K562 (cell line): ENCODE data around the gene PSMC6. TPM values are rescaled to one million over a fixed set of nuclear protein-coding genes. Genes with fewer than 3 reads are reported as not detected.

ENCODE experiments used
- CBFA2T3 ChIP-seq: fragments of 450-650 bp; IDR thresholded peaks from 2 replicates; pipeline ENCODE4 v1.6.1; 2017
- CCAR2 ChIP-seq: fragments of 200-400 bp; formaldehyde crosslinking; IDR thresholded peaks from 2 replicates; pipeline ENCODE4 v1.6.1; 2017; ENCODE audit warnings: mild to moderate bottlenecking, low read depth, low read length
- FOXK1 ChIP-seq: sonication (generic); formaldehyde crosslinking; IDR thresholded peaks from 2 replicates; pipeline ENCODE4 v1.8.0; 2022; ENCODE audit warnings: missing genetic modification reagents, mild to moderate bottlenecking, borderline replicate concordance
- HMG20B ChIP-seq: fragments of 250-450 bp; sonication (Bioruptor Pico); IDR thresholded peaks from 2 replicates; pipeline ENCODE4 v1.5.0; 2021; ENCODE audit warnings: mild to moderate bottlenecking
- LEF1 ChIP-seq: fragments of 450-650 bp; IDR thresholded peaks from 2 replicates; pipeline ENCODE4 v1.6.1; 2016; ENCODE audit warnings: mild to moderate bottlenecking
- MIER1 ChIP-seq: fragments of 450-650 bp; IDR thresholded peaks from 2 replicates; pipeline ENCODE4 v1.6.1; 2016; ENCODE audit warnings: antibody characterized with exemption, mild to moderate bottlenecking, low read depth
- MTA1 ChIP-seq: fragments of 450-650 bp; IDR thresholded peaks from 2 replicates; pipeline ENCODE4 v1.6.1; 2017; ENCODE audit warnings: borderline replicate concordance
- NFATC3 ChIP-seq: fragments of 450-650 bp; IDR thresholded peaks from 2 replicates; pipeline ENCODE4 v1.6.1; 2017; ENCODE audit warnings: mild to moderate bottlenecking
- RBBP5 ChIP-seq: fragments of 200-600 bp; sonication (generic); IDR thresholded peaks from 2 replicates; pipeline ENCODE4 v1.6.1; 2012; ENCODE audit warnings: borderline replicate concordance, mild to moderate bottlenecking, low read length, control low read depth, inconsistent platforms; ENCODE audit not compliant: insufficient read depth, poor library complexity, severe bottlenecking
- SMAD2 ChIP-seq: fragments of 150-350 bp; IDR thresholded peaks from 2 replicates; pipeline ENCODE4 v1.6.1; 2014; ENCODE audit warnings: low read depth, mild to moderate bottlenecking, low read length
- TCF7 ChIP-seq: sonication (generic); IDR thresholded peaks from 2 replicates; pipeline ENCODE4 v1.6.1; 2016; ENCODE audit warnings: antibody characterized with exemption, borderline replicate concordance
- TEAD2 ChIP-seq: fragments of 450-650 bp; IDR thresholded peaks from 2 replicates; pipeline ENCODE4 v1.6.1; 2016; ENCODE audit warnings: missing genetic modification characterization, control low read depth, missing compliant biosample characterization
- WHSC1 ChIP-seq: IDR thresholded peaks from one replicate; pipeline ENCODE4 v1.6.1; 2012; ENCODE audit warnings: low read length, control low read depth, inconsistent platforms
- ZNF384 ChIP-seq: IDR thresholded peaks from 2 replicates; pipeline ENCODE4 v1.6.1; 2012; ENCODE audit warnings: low read depth, low read length, improper control_type of control experiment
- ZNF785 ChIP-seq: fragments of 250-450 bp; sonication (Bioruptor Pico); IDR thresholded peaks from 2 replicates; pipeline ENCODE4 v1.4.0; 2020; ENCODE audit warnings: mild to moderate bottlenecking
- polyA plus RNA-seq, 8 experiments: library from polyadenylated mRNA; depleted of rRNA in 4 of 8; stranded (reverse) in 5 of 8; unstranded in 3 of 8; fragments of >200 nt; fragmentation: Nextera tagmentation in 2 of 8; fragmentation: Illumina TruSeq in 1 of 8; extraction: Ambion mirVana in 2 of 8; extraction: Trizol in 1 of 8; gene quantifications; 2 replicates each; pipeline versions ENCODE4 v1.2.1 to v1.2.3, GENCODE V29; 2011 to 2014; ENCODE audit warnings: inconsistent platforms in 1 of 8, missing spikeins in 1 of 8
- total RNA-seq, 7 experiments: library from RNA; depleted of rRNA in 6 of 7; stranded (reverse); fragments of >200 nt in 6 of 7; fragmentation: Illumina TruSeq in 2 of 7; extraction: Trizol in 2 of 7; gene quantifications; 2 replicates each; pipeline versions ENCODE4 v1.2.1 to v1.2.3, GENCODE V29; 2011 to 2021; ENCODE audit warnings: low replicate concordance in 1 of 7
- TF ChIP-seq, protein P1 (sequence below), 2 experiments: IDR thresholded peaks; 2 replicates each; pipeline ENCODE4 v1.6.1; 2011; ENCODE audit warnings: borderline replicate concordance in 1 of 2, control low read depth in 1 of 2, low read depth in 1 of 2, low read length in 1 of 2, mild to moderate bottlenecking in 1 of 2, mixed read lengths in 1 of 2, moderate library complexity in 1 of 2; ENCODE audit not compliant: insufficient read depth in 1 of 2, insufficient read length in 1 of 2, poor library complexity in 1 of 2, severe bottlenecking in 1 of 2; ENCODE audit errors: extremely low read depth in 1 of 2
- TF ChIP-seq, protein P2 (sequence below): fragments of 450-650 bp; formaldehyde crosslinking; IDR thresholded peaks from 2 replicates; pipeline ENCODE4 v1.4.0; 2020; ENCODE audit warnings: mild to moderate bottlenecking
- TF ChIP-seq, protein P3 (sequence below): fragments of 250-450 bp; sonication (Bioruptor Pico); IDR thresholded peaks from 2 replicates; pipeline ENCODE4 v1.4.0; 2020
- TF ChIP-seq, protein P4 (sequence below): sonication (generic); formaldehyde crosslinking; IDR thresholded peaks from 2 replicates; pipeline ENCODE4 v1.8.1; 2023; ENCODE audit warnings: mild to moderate bottlenecking, missing genetic modification reagents
- TF ChIP-seq, protein P5 (sequence below): fragments of 450-650 bp; IDR thresholded peaks from 2 replicates; pipeline ENCODE4 v1.7.0; 2016; ENCODE audit warnings: borderline replicate concordance
- TF ChIP-seq, protein P6 (sequence below): fragments of 450-650 bp; formaldehyde crosslinking; IDR thresholded peaks from 2 replicates; pipeline ENCODE4 v1.4.0; 2022; ENCODE audit warnings: missing genetic modification characterization

The PSMC6 gene
- total and polyA plus RNA-seq, 9 of the 15 experiments (the other 6 are each of a cell fraction or from before 2014, with no cell fraction given), result 91.4 to 224 (median 182) TPM

DNA sequence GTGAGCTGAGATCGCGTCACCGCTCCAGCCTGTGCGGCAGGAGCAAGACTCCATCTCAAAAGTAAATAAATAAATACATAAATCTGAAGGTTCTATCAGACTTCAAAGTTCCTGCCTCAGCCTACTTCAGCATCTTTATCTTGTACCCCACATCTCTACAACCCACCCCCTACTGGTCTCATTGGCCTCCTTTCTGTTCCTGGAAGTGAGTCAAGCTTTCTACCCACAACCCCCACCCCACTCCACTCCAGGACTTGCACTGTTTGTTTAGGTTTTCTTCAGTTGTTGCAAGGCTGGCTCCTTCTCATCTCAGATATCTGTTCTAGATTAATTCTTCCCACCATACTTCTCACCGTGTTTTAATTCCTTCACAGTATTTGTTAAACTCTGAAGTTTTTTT is 714 bp upstream of the PSMC6 start (continued):
- TF ChIP-seq FOXK1 (CRISPR knock-in tag), result no peak
- TF ChIP-seq CBFA2T3, result peak; percentile 27; the same call in 1 of the 2 replicates
- TF ChIP-seq MTA1, result 0 out of 2 replicates have a peak, but pooled peaks have one; percentile 10
- TF ChIP-seq WHSC1, result no peak
- TF ChIP-seq TEAD2 (tag), result no peak
- no peak for TF ChIP-seq HMG20B
- TF ChIP-seq, protein P1, sequence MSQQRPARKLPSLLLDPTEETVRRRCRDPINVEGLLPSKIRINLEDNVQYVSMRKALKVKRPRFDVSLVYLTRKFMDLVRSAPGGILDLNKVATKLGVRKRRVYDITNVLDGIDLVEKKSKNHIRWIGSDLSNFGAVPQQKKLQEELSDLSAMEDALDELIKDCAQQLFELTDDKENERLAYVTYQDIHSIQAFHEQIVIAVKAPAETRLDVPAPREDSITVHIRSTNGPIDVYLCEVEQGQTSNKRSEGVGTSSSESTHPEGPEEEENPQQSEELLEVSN (IDR thresholded peaks at IDR 0.05; ENCODE audit: borderline replicate concordance in 1 of 2, extremely low read depth in 1 of 2, insufficient read depth in 1 of 2, insufficient read length in 1 of 2, low read depth in 1 of 2, low read length in 1 of 2, poor library complexity in 1 of 2, severe bottlenecking in 1 of 2), result no peak
- TF ChIP-seq, protein P2, sequence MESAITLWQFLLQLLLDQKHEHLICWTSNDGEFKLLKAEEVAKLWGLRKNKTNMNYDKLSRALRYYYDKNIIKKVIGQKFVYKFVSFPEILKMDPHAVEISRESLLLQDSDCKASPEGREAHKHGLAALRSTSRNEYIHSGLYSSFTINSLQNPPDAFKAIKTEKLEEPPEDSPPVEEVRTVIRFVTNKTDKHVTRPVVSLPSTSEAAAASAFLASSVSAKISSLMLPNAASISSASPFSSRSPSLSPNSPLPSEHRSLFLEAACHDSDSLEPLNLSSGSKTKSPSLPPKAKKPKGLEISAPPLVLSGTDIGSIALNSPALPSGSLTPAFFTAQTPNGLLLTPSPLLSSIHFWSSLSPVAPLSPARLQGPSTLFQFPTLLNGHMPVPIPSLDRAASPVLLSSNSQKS (CRISPR knock-in tag), result no peak
- no peak for TF ChIP-seq NFATC3
- peak; percentile 50 for TF ChIP-seq LEF1
- no peak for TF ChIP-seq ZNF384
- TF ChIP-seq ZNF785 (CRISPR knock-in tag), result no peak
- TF ChIP-seq, protein P3, sequence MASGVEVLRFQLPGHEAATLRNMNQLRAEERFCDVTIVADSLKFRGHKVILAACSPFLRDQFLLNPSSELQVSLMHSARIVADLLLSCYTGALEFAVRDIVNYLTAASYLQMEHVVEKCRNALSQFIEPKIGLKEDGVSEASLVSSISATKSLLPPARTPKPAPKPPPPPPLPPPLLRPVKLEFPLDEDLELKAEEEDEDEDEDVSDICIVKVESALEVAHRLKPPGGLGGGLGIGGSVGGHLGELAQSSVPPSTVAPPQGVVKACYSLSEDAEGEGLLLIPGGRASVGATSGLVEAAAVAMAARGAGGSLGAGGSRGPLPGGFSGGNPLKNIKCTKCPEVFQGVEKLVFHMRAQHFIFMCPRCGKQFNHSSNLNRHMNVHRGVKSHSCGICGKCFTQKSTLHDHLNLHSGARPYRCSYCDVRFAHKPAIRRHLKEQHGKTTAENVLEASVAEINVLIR (CRISPR knock-in tag), result no peak
- TF ChIP-seq, protein P4, sequence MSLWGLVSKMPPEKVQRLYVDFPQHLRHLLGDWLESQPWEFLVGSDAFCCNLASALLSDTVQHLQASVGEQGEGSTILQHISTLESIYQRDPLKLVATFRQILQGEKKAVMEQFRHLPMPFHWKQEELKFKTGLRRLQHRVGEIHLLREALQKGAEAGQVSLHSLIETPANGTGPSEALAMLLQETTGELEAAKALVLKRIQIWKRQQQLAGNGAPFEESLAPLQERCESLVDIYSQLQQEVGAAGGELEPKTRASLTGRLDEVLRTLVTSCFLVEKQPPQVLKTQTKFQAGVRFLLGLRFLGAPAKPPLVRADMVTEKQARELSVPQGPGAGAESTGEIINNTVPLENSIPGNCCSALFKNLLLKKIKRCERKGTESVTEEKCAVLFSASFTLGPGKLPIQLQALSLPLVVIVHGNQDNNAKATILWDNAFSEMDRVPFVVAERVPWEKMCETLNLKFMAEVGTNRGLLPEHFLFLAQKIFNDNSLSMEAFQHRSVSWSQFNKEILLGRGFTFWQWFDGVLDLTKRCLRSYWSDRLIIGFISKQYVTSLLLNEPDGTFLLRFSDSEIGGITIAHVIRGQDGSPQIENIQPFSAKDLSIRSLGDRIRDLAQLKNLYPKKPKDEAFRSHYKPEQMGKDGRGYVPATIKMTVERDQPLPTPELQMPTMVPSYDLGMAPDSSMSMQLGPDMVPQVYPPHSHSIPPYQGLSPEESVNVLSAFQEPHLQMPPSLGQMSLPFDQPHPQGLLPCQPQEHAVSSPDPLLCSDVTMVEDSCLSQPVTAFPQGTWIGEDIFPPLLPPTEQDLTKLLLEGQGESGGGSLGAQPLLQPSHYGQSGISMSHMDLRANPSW (CRISPR knock-in tag), result no peak
- TF ChIP-seq SMAD2, result no peak
- TF ChIP-seq MIER1, result no peak
- no peak for TF ChIP-seq CCAR2
- no peak for TF ChIP-seq TCF7
- TF ChIP-seq, protein P5, sequence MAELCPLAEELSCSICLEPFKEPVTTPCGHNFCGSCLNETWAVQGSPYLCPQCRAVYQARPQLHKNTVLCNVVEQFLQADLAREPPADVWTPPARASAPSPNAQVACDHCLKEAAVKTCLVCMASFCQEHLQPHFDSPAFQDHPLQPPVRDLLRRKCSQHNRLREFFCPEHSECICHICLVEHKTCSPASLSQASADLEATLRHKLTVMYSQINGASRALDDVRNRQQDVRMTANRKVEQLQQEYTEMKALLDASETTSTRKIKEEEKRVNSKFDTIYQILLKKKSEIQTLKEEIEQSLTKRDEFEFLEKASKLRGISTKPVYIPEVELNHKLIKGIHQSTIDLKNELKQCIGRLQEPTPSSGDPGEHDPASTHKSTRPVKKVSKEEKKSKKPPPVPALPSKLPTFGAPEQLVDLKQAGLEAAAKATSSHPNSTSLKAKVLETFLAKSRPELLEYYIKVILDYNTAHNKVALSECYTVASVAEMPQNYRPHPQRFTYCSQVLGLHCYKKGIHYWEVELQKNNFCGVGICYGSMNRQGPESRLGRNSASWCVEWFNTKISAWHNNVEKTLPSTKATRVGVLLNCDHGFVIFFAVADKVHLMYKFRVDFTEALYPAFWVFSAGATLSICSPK, result no peak
- TF ChIP-seq, protein P6, sequence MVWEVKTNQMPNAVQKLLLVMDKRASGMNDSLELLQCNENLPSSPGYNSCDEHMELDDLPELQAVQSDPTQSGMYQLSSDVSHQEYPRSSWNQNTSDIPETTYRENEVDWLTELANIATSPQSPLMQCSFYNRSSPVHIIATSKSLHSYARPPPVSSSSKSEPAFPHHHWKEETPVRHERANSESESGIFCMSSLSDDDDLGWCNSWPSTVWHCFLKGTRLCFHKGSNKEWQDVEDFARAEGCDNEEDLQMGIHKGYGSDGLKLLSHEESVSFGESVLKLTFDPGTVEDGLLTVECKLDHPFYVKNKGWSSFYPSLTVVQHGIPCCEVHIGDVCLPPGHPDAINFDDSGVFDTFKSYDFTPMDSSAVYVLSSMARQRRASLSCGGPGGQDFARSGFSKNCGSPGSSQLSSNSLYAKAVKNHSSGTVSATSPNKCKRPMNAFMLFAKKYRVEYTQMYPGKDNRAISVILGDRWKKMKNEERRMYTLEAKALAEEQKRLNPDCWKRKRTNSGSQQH (CRISPR knock-in tag), result no peak
- no peak for TF ChIP-seq RBBP5
